ENCODE results near the gene SEMA6B. TPM values are rescaled to one million over a fixed set of nuclear protein-coding genes. Genes with fewer than 3 reads are reported as not detected.

SEMA6B gene
- total and polyA plus RNA-seq, 2 donors (not counting 1 experiment from before 2014, with no cell fraction given) = 0.42 TPM; not detected in 1

DNA sequence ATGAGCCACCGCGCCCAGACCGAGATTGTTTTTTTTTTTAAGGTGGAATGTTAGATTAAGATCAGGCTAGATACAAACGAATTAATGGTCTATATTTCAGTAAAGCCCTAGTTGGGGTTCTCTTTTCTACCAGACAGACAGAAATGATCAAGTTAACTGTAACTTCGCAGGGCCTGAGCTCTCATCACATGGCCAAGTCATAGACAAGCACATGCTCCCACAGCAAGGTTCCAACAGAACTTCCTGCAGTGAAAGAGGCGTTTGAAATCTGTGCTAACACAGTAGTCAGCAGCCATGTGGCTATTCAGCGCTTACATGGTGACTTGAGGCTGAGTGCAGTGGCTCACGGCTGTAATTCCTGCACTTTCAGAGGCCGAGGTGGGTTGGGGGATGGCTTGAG, 34.7 kb upstream of the SEMA6B start:
- H3K4me3 Mint-ChIP-seq = no peak overlapping the region
- Histone ChIP-seq H3K4me3 (ENCODE audit: control extremely low read depth in 1 of 5, extremely low read depth in 1 of 5, insufficient read depth in 1 of 5, low read depth in 2 of 5, low read length in 4 of 5) (no peak overlapping the region), H3K4me2 (replicated peaks; ENCODE audit: low read depth, low read length, poor library complexity, severe bottlenecking) (no peak overlapping the region), H3K27me3 (replicated peaks in 1 of 4; ENCODE audit: control extremely low read depth in 1 of 4, control insufficient read depth in 3 of 4, insufficient read depth in 4 of 4, low read length in 3 of 4) (peaks cover 0 to 44% (median 20%) of the 10 kb centered on the region in 4 experiments), H3K9me3 (ENCODE audit: control extremely low read depth in 1 of 3, control insufficient read depth in 2 of 3, insufficient read depth in 1 of 3, low read length in 2 of 3) (peaks cover 0 to 20% (median 0%) of the 10 kb centered on the region in 3 donors), H3K36me3 (replicated peaks in 1 of 2; ENCODE audit: control extremely low read depth in 1 of 2, control insufficient read depth in 1 of 2, extremely low read depth in 1 of 2, insufficient read depth in 2 of 2, low read length in 1 of 2) (no peaks in the 10 kb centered on the region), H3K9ac (ENCODE audit: low read length) (no peak overlapping the region), H3K79me2 (ENCODE audit: control insufficient read depth, insufficient read depth, low read length) (no peaks in the 10 kb centered on the region), H3K27ac (ENCODE audit: low read length in 2 of 2) (no peak overlapping the region), H2AFZ (ENCODE audit: insufficient read depth, low read depth, low read length, poor library complexity, severe bottlenecking) (no peak overlapping the region), H4K20me1 (ENCODE audit: control insufficient read depth, insufficient read depth, low read length, poor library complexity, severe bottlenecking) (no peaks in the 10 kb centered on the region), H3K4me1 (ENCODE audit: control insufficient read depth in 2 of 2, insufficient read depth in 2 of 2, low read length in 2 of 2) (peaks cover 15% of the 10 kb centered on the region in 2 donors)
- intact Hi-C loops (cut with micrococcal nuclease) = no loop called here
- ATAC-seq (ENCODE audit: low read depth) (no peak), DNase-seq (no peak)
- no peak overlapping the region for H3K27ac Mint-ChIP-seq
- WGBS (ENCODE audit: insufficient coverage) = 66% methylated on average over 6 of the region's 9 CpGs
- ChIA-PET CTCF (interaction anchor here (0.6 to 1.3 kb wide), 3 partner anchors 40 to 343 kb away, joined by 3 to 5 read pairs (median 5); no protein-coding TSS in a partner anchor), POLR2A (no interaction called here)
- no peak for TF ChIP-seq EZH2 (IDR thresholded peaks at IDR 0.05; ENCODE audit: borderline replicate concordance, insufficient read depth, low read depth, low read length, poor library complexity, severe bottlenecking)
- TF ChIP-seq CTCF (IDR thresholded peaks at IDR 0.05) = no peak
- H3K9me3 Mint-ChIP-seq (ENCODE audit: insufficient read depth) = no peaks in the 10 kb centered on the region
- H3K4me1 Mint-ChIP-seq = peaks cover 12% of the 10 kb centered on the region
- H3K27me3 Mint-ChIP-seq = peaks cover 44% of the 10 kb centered on the region

DNA sequence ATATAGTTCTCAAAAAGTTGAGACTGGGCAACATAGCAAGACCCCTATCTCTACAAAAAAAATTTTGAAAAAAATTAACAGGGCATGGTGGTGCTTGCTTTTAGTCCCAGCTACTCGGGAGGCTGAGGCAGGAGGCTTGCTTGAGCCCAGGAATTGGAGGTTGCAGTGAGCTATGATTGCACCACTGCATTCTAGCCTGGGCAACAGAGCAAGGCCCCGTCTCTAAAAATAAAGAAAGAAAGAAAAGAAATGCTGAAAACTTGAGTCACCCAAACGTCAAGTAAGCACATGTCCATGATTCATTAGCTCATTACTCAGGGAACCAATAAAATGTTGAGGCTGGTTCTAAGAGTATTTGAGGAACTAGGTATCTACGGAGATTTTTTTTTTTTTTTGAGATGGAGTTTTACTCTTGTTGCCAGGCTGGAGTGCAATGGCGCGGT, 33.9 kb upstream of the SEMA6B start:
- no peaks in the 10 kb centered on the region for H4K20me1 ChIP-seq (ENCODE audit: control insufficient read depth, insufficient read depth, low read length, poor library complexity, severe bottlenecking)
- peaks cover 0 to 20% (median 0%) of the 10 kb centered on the region in 3 donors for H3K9me3 ChIP-seq (ENCODE audit: control extremely low read depth in 1 of 3, control insufficient read depth in 2 of 3, insufficient read depth in 1 of 3, low read length in 2 of 3)
- DNase-seq (no peak), ATAC-seq (ENCODE audit: low read depth) (peak; percentile 23)
- TF ChIP-seq EZH2 (IDR thresholded peaks at IDR 0.05; ENCODE audit: borderline replicate concordance, insufficient read depth, low read depth, low read length, poor library complexity, severe bottlenecking) (no peak), CTCF (IDR thresholded peaks at IDR 0.05) (no peak)
- H3K9me3 Mint-ChIP-seq (ENCODE audit: insufficient read depth) = no peaks in the 10 kb centered on the region
- H3K4me3 Mint-ChIP-seq = no peak overlapping the region
- H3K4me2 ChIP-seq (replicated peaks; ENCODE audit: low read depth, low read length, poor library complexity, severe bottlenecking) = no peak overlapping the region
- peaks cover 11% of the 10 kb centered on the region in 2 donors for H3K4me1 ChIP-seq (ENCODE audit: control insufficient read depth in 2 of 2, insufficient read depth in 2 of 2, low read length in 2 of 2)
- H3K27ac ChIP-seq (ENCODE audit: low read length in 2 of 2) = no peak overlapping the region
- ChIA-PET POLR2A (no interaction called here), CTCF (interaction anchor here (0.7 to 1.8 kb wide), 4 partner anchors 17 to 262 kb away, joined by 4 to 9 read pairs (median 6); no protein-coding TSS in a partner anchor)
- peaks cover 0 to 38% (median 16%) of the 10 kb centered on the region in 4 experiments for H3K27me3 ChIP-seq (replicated peaks in 1 of 4; ENCODE audit: control extremely low read depth in 1 of 4, control insufficient read depth in 3 of 4, insufficient read depth in 4 of 4, low read length in 3 of 4)
- H2AFZ ChIP-seq (ENCODE audit: insufficient read depth, low read depth, low read length, poor library complexity, severe bottlenecking) = no peak overlapping the region
- H3K27me3 Mint-ChIP-seq = peaks cover 41% of the 10 kb centered on the region
- H3K9ac ChIP-seq (ENCODE audit: low read length) = no peak overlapping the region
- H3K79me2 ChIP-seq (ENCODE audit: control insufficient read depth, insufficient read depth, low read length) = no peaks in the 10 kb centered on the region
- H3K27ac Mint-ChIP-seq = no peak overlapping the region
- H3K4me1 Mint-ChIP-seq = peaks cover 9% of the 10 kb centered on the region
- no peak overlapping the region for H3K4me3 ChIP-seq (ENCODE audit: control extremely low read depth in 1 of 5, extremely low read depth in 1 of 5, insufficient read depth in 1 of 5, low read depth in 2 of 5, low read length in 4 of 5)
- intact Hi-C loops (cut with micrococcal nuclease) = no loop called here
- WGBS (ENCODE audit: insufficient coverage) = 100% methylated on average over 1 of the region's 6 CpGs
- H3K36me3 ChIP-seq (replicated peaks in 1 of 2; ENCODE audit: control extremely low read depth in 1 of 2, control insufficient read depth in 1 of 2, extremely low read depth in 1 of 2, insufficient read depth in 2 of 2, low read length in 1 of 2) = no peaks in the 10 kb centered on the region

All from B cell (primary cell).